AG10803 (cell line): ENCODE data around the gene LIMS2.
A peak's percentile ranks its signal among the peaks of the same experiment; 100 is the strongest.

ENCODE experiments used
- DNase-seq: peaks from one replicate; pipeline ENCODE4 v3.0.0; 2010; ENCODE audit warnings: low read depth
- H3K4me3 ChIP-seq: 2 replicates; pipeline ENCODE4 v1.5.1; 2011; ENCODE audit warnings: mild to moderate bottlenecking, low read length, control low read depth
- CTCF ChIP-seq: conservative IDR thresholded peaks from 2 replicates; pipeline ENCODE4 v1.5.1; 2011; ENCODE audit warnings: mild to moderate bottlenecking, low read length, control low read depth, inconsistent platforms

LIMS2 gene

GRCh38 chr2:127680706-127681287 is 5.5 kb upstream of the LIMS2 start:
- DNase-seq: no peak
- H3K4me3 ChIP-seq: no peak overlapping the region
- no peak for TF ChIP-seq CTCF

- no peak for TF ChIP-seq CTCF
- DNase-seq: no peak
- no peak overlapping the region for H3K4me3 ChIP-seq
Measured at GRCh38 chr2:127679680-127680361, 4.5 kb upstream of the LIMS2 start.

GRCh38 chr2:127678991-127679390 is 3.7 kb upstream of the LIMS2 start:
- TF ChIP-seq CTCF: no peak
- no peak for DNase-seq
- no peak overlapping the region for H3K4me3 ChIP-seq

GRCh38 chr2:127678531-127678930 is 3.2 kb upstream of the LIMS2 start:
- DNase-seq: no peak
- TF ChIP-seq CTCF: no peak
- H3K4me3 ChIP-seq: no peak overlapping the region

GRCh38 chr2:127676906-127677305 is 1.6 kb upstream of the LIMS2 start:
- TF ChIP-seq CTCF: no peak
- no peak overlapping the region for H3K4me3 ChIP-seq
- DNase-seq: no peak

GRCh38 chr2:127674241-127675209 is 805 bp downstream of the LIMS2 start:
- peak; percentile 11 for DNase-seq
- no peak for TF ChIP-seq CTCF
- H3K4me3 ChIP-seq: peak overlapping the region; percentile 70
